MCF 10A (cell line): ENCODE data around the gene F2R. TPM values are rescaled to one million over a fixed set of nuclear protein-coding genes. Genes with fewer than 3 reads are reported as not detected.
A peak's percentile ranks its signal among the peaks of the same experiment; 100 is the strongest.
"Not testable (repeated sequence)": the region's sequence is repeated elsewhere in the genome, so short reads cannot be mapped to it uniquely, and the experiment has no call there.

Experiments
- BruUV-seq: library from RNA; stranded (reverse); fragments of 400-500 nt; replicated peaks from 2 replicates; lab custom pipeline; 2021; lab: Mats Ljungman, UMichigan
- CTCF ChIA-PET: fragments of 300-600 bp; sonication (Branson Sonifier 250); formaldehyde crosslinking; extraction: SDS; loops from one replicate; lab custom pipeline; 2021; ENCODE audit warnings: antibody characterized with exemption, inconsistent platforms; lab: Yijun Ruan, JAX
- POLR2A ChIA-PET: fragments of 300-600, 350-650 bp; sonication (Branson Sonifier 250); formaldehyde crosslinking; extraction: SDS; loops from one replicate; lab custom pipeline; 2020; ENCODE audit warnings: antibody characterized with exemption, inconsistent platforms; lab: Yijun Ruan, JAX
- DNase-seq: peaks from one replicate; pipeline ENCODE4 v3.0.0-alpha.2; 2018; ENCODE audit not compliant: unreplicated experiment
- H3K27ac Mint-ChIP-seq: one replicate; pipeline ENCODE4 v1.8.0; 2022; ENCODE audit warnings: mild to moderate bottlenecking, low read depth, mixed read lengths; ENCODE audit not compliant: unreplicated experiment
- H3K27me3 Mint-ChIP-seq: one replicate; pipeline ENCODE4 v1.8.0; 2022; ENCODE audit warnings: mixed read lengths; ENCODE audit not compliant: insufficient read depth, unreplicated experiment
- H3K36me3 Mint-ChIP-seq: one replicate; pipeline ENCODE4 v1.8.0; 2022; ENCODE audit warnings: mild to moderate bottlenecking, moderate library complexity, mixed read lengths; ENCODE audit not compliant: insufficient read depth, unreplicated experiment
- H3K4me1 Mint-ChIP-seq: one replicate; pipeline ENCODE4 v1.8.0; 2022; ENCODE audit warnings: mixed read lengths; ENCODE audit not compliant: insufficient read depth, unreplicated experiment
- H3K4me3 Mint-ChIP-seq: one replicate; pipeline ENCODE4 v1.8.0; 2022; ENCODE audit warnings: mild to moderate bottlenecking, moderate library complexity, mixed read lengths; ENCODE audit not compliant: unreplicated experiment
- H3K9me3 Mint-ChIP-seq: one replicate; pipeline ENCODE4 v1.8.0; 2022; ENCODE audit warnings: mixed read lengths; ENCODE audit not compliant: unreplicated experiment
- CTCF ChIP-seq: fragments of 200-600 bp; IDR thresholded peaks from one replicate; pipeline ENCODE4 v1.8.0; 2022; ENCODE audit warnings: antibody characterized with exemption, mild to moderate bottlenecking; ENCODE audit not compliant: unreplicated experiment
- intact Hi-C: fragments of 100-400 bp; cut with micrococcal nuclease; formaldehyde crosslinking; loops from 2 replicates; pipeline ENCODE4 v1.14.1; 2022
- total RNA-seq: library from RNA; stranded (reverse); gene quantifications from 2 replicates; pipeline ENCODE4 v1.2.3, GENCODE V29; 2022

Gene F2R
- total RNA-seq, 1 experiment from 2014 or later, result 17.6 TPM

GRCh38 chr5:76736679-76737556 is 21.0 kb downstream of the F2R start:
- H3K4me3 Mint-ChIP-seq, result no peak overlapping the region
- intact Hi-C loops, result no loop called here
- CTCF ChIA-PET, result interaction anchor here (0.5 to 1.4 kb wide), 5 partner anchors 11 to 128 kb away, joined by 3 to 7 read pairs (median 5); no protein-coding TSS in a partner anchor

DNA sequence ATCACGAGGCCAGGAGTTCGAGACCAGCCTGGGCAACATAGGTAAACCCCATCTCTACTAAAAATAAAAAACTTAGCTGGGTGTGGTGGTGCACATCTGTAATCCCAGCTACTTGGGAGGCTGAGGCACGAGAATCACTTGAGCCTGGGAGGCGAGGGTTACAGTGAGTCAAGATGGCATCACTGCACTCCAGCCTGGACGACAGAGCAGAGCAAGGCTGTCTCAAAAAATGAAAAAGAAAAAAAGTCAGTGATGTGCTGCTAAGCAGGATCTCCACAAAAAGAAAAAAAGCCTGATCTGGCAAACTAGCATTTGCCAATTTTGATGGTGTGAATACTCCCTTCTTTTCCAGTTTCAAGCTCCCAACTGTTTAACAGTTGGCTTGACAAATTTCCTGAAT is 21.9 kb downstream of the F2R start:
- intact Hi-C loops, result no loop called here
- Mint-ChIP-seq H3K27ac (no peak overlapping the region), H3K27me3 (no peaks in the 10 kb centered on the region), H3K4me1 (peaks cover 12% of the 10 kb centered on the region), H3K4me3 (no peak overlapping the region), H3K36me3 (peaks cover 13% of the 10 kb centered on the region), H3K9me3 (no peaks in the 10 kb centered on the region)
- ChIA-PET POLR2A (interaction anchor here (1.0 kb wide), 1 partner anchor 14 kb away, joined by 3 read pairs; no protein-coding TSS in a partner anchor), CTCF (interaction anchor here (1.0 to 1.4 kb wide), 4 partner anchors 11 to 129 kb away, joined by 3 to 7 read pairs (median 5); no protein-coding TSS in a partner anchor)
- TF ChIP-seq CTCF, result no peak
- BruUV-seq, result no TSS peak
- DNase-seq, result no peak

More at GRCh38 chr5:76736679-76737556, 21.0 kb downstream of the F2R start:
- no TSS peak for BruUV-seq
- no peak for TF ChIP-seq CTCF
- Mint-ChIP-seq H3K36me3 (peaks cover 20% of the 10 kb centered on the region), H3K4me1 (peaks cover 12% of the 10 kb centered on the region), H3K27me3 (no peaks in the 10 kb centered on the region), H3K27ac (no peak overlapping the region), H3K9me3 (no peaks in the 10 kb centered on the region)
- no peak for DNase-seq
- POLR2A ChIA-PET, result interaction anchor here (0.7 to 1.7 kb wide), 4 partner anchors 10 to 26 kb away, joined by 3 to 5 read pairs (median 4); no protein-coding TSS in a partner anchor

GRCh38 chr5:76741506-76741905 is 25.6 kb downstream of the F2R start:
- H3K9me3 Mint-ChIP-seq, DNase-seq, H3K27ac Mint-ChIP-seq, BruUV-seq, H3K36me3 Mint-ChIP-seq, H3K27me3 Mint-ChIP-seq, H3K4me3 Mint-ChIP-seq, intact Hi-C loops: not testable (repeated sequence)
- ChIA-PET CTCF (interaction anchor here (0.9 to 2.2 kb wide), 3 partner anchors 25 to 74 kb away, joined by 3 to 9 read pairs (median 3); no protein-coding TSS in a partner anchor), POLR2A (interaction anchor here (0.9 to 1.5 kb wide), 3 partner anchors 13 to 31 kb away, joined by 3 to 9 read pairs (median 4); no protein-coding TSS in a partner anchor)
- H3K4me1 Mint-ChIP-seq, result peaks cover 12% of the 10 kb centered on the region

- H3K36me3 Mint-ChIP-seq, result no peaks in the 10 kb centered on the region
- no peak overlapping the region for H3K4me3 Mint-ChIP-seq
- H3K9me3 Mint-ChIP-seq, result no peaks in the 10 kb centered on the region
- H3K27me3 Mint-ChIP-seq, result no peaks in the 10 kb centered on the region
- peak overlapping the region; percentile 35 for H3K27ac Mint-ChIP-seq
- peaks cover 7% of the 10 kb centered on the region for H3K4me1 Mint-ChIP-seq
- intact Hi-C loops, result no loop called here
- no peak for TF ChIP-seq CTCF
- ChIA-PET CTCF (interaction anchor here (1.3 kb wide), 1 partner anchor 31 kb away, joined by 7 read pairs; no protein-coding TSS in a partner anchor), POLR2A (no interaction called here)
- DNase-seq, result peak; percentile 27
- BruUV-seq, result no TSS peak
These were observed 26.7 kb downstream of the F2R start for GRCh38 chr5:76742583-76742982.
